Large intestine (tissue), 3 donors: ENCODE measurements around the gene PUDP. TPM values are rescaled to one million over a fixed set of nuclear protein-coding genes. Genes with fewer than 3 reads are reported as not detected.

Experiments used
- DNase-seq, 2 donors: peaks; one replicate each; pipeline versions ENCODE4 v3.0.0 to v3.0.0-alpha.2; 2013
- H3K27ac ChIP-seq: one replicate; pipeline ENCODE4 v1.5.1; 2013; ENCODE audit warnings: low read length
- H3K27me3 ChIP-seq: 2 replicates; pipeline ENCODE4 v1.6.1; 2013; ENCODE audit warnings: low read length; ENCODE audit not compliant: control insufficient read depth, insufficient read depth
- H3K36me3 ChIP-seq: 2 replicates; pipeline ENCODE4 v1.6.1; 2013; ENCODE audit warnings: low read length; ENCODE audit not compliant: control insufficient read depth, insufficient read depth
- H3K4me1 ChIP-seq: one replicate; pipeline ENCODE4 v1.6.1; 2013; ENCODE audit warnings: low read length; ENCODE audit not compliant: control insufficient read depth, insufficient read depth
- H3K4me3 ChIP-seq: one replicate; pipeline ENCODE4 v1.5.1; 2013; ENCODE audit warnings: low read length
- H3K9me3 ChIP-seq: one replicate; pipeline ENCODE4 v1.6.1; 2013; ENCODE audit warnings: mild to moderate bottlenecking, low read depth, low read length, moderate library complexity; ENCODE audit not compliant: control insufficient read depth
- WGBS: methylation state at CpG from one replicate; pipeline ENCODE4 v1.1.5; 2013; ENCODE audit warnings: low lambda C conversion rate; ENCODE audit not compliant: insufficient coverage; 5-methylcytosine and 5-hydroxymethylcytosine counted together
- polyA plus RNA-seq: library from polyadenylated mRNA; unstranded; fragments of 120-200 nt; gene quantifications from one replicate; pipeline ENCODE4 v1.2.1, GENCODE V29; 2013

PUDP gene
- polyA plus RNA-seq, 1 donor = 25.9 TPM

DNA sequence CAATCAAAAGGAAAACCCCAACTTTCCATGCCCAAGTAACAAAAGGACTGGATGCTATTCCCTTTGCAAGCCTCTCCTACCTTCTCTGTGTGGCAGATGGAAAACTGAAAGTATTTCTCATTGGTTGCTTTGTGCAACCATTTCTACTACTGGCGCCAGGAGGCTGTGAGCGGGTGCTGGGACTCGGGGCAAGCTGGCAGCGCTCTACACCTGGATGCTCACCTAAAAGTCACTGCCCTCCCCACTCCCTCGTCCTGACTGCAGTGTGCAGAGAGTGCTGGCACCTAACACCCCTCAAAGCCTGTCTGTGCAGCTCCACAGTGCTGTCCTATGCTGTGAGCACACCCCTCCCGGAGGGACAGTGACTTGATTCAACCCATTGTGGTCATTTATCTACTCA lies 54.6 kb downstream of the PUDP start:
- Histone ChIP-seq H3K27ac (no peak overlapping the region), H3K4me1 (peaks cover 13% of the 10 kb centered on the region)
- WGBS = no CpG with 5 or more reads among the region's 6 CpGs

GRCh38 chrX:7092543-7092942 lies 55.4 kb downstream of the PUDP start:
- Histone ChIP-seq H3K27me3 (no peaks in the 10 kb centered on the region), H3K4me1 (peaks cover 13% of the 10 kb centered on the region), H3K27ac (no peak overlapping the region), H3K36me3 (peaks cover 3% of the 10 kb centered on the region), H3K4me3 (no peak overlapping the region), H3K9me3 (no peaks in the 10 kb centered on the region)
- DNase-seq = no peak
- no CpG with 5 or more reads among the region's 4 CpGs for WGBS

More for the DNA sequence above, 54.6 kb downstream of the PUDP start:
- Histone ChIP-seq H3K27me3 (no peaks in the 10 kb centered on the region), H3K36me3 (peaks cover 6% of the 10 kb centered on the region), H3K4me3 (no peak overlapping the region), H3K9me3 (no peaks in the 10 kb centered on the region)
- no peak for DNase-seq

GRCh38 chrX:7091923-7092322 lies 56.0 kb downstream of the PUDP start:
- H3K27me3 ChIP-seq = no peaks in the 10 kb centered on the region
- no peak overlapping the region for H3K4me3 ChIP-seq
- peaks cover 3% of the 10 kb centered on the region for H3K36me3 ChIP-seq
- DNase-seq = peak in 1 of 2 donors; percentile 5
- no CpG with 5 or more reads among the region's 4 CpGs for WGBS
- no peaks in the 10 kb centered on the region for H3K9me3 ChIP-seq
- peak overlapping the region; percentile 12 for H3K27ac ChIP-seq
- peaks cover 13% of the 10 kb centered on the region for H3K4me1 ChIP-seq

GRCh38 chrX:7090641-7091040 lies 57.3 kb downstream of the PUDP start:
- Histone ChIP-seq H3K9me3 (no peaks in the 10 kb centered on the region), H3K27ac (peak overlapping the region; percentile 56), H3K4me1 (peaks cover 13% of the 10 kb centered on the region), H3K4me3 (no peak overlapping the region), H3K36me3 (peaks cover 3% of the 10 kb centered on the region), H3K27me3 (no peaks in the 10 kb centered on the region)
- peak; percentile 71 to 72 for DNase-seq
- no CpG with 5 or more reads among the region's 4 CpGs for WGBS

GRCh38 chrX:7088968-7089615 lies 58.9 kb downstream of the PUDP start:
- no peaks in the 10 kb centered on the region for H3K36me3 ChIP-seq
- peak in 1 of 2 donors; percentile 3 for DNase-seq

GRCh38 chrX:7086384-7086783 lies 61.6 kb downstream of the PUDP start:
- H3K4me1 ChIP-seq = peaks cover 7% of the 10 kb centered on the region

More at GRCh38 chrX:7088968-7089615, 58.9 kb downstream of the PUDP start:
- no peak overlapping the region for H3K27ac ChIP-seq
- no peak overlapping the region for H3K4me3 ChIP-seq
- no CpG with 5 or more reads among the region's 8 CpGs for WGBS
- H3K27me3 ChIP-seq = no peaks in the 10 kb centered on the region
- peaks cover 13% of the 10 kb centered on the region for H3K4me1 ChIP-seq
- no peaks in the 10 kb centered on the region for H3K9me3 ChIP-seq

GRCh38 chrX:7085879-7086278 lies 62.1 kb downstream of the PUDP start:
- WGBS = no CpG with 5 or more reads among the region's 3 CpGs

More at GRCh38 chrX:7086384-7086783, 61.6 kb downstream of the PUDP start:
- Histone ChIP-seq H3K36me3 (peaks cover 3% of the 10 kb centered on the region), H3K27me3 (no peaks in the 10 kb centered on the region), H3K27ac (no peak overlapping the region), H3K9me3 (no peaks in the 10 kb centered on the region), H3K4me3 (no peak overlapping the region)
- WGBS = no CpG with 5 or more reads among the region's 3 CpGs
- DNase-seq = no peak

DNA sequence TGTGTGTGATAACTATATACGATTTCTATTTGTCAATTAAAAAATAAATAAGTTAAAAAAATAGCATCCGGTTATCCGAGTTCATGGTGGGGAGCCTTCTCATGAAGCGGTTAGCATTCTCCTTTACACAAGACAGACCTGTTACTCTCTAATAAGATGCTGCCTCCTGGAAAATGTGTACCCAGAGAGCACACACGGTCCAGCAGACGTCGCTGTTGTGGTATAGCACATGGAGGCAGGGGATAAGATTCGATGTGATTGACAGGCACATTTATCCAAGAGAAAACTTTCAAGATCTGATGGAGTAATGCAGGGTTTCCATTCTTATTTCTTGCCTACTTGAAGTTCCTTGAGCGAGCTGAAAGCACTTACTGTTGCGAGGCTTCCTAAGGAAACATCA lies 63.1 kb downstream of the PUDP start:
- H3K4me1 ChIP-seq = no peaks in the 10 kb centered on the region
- H3K27ac ChIP-seq = no peak overlapping the region
- no peaks in the 10 kb centered on the region for H3K9me3 ChIP-seq
- no peaks in the 10 kb centered on the region for H3K27me3 ChIP-seq
- no CpG with 5 or more reads among the region's 10 CpGs for WGBS
- H3K4me3 ChIP-seq = no peak overlapping the region
- H3K36me3 ChIP-seq = peaks cover 3% of the 10 kb centered on the region
- DNase-seq = no peak

More at GRCh38 chrX:7085879-7086278, 62.1 kb downstream of the PUDP start:
- Histone ChIP-seq H3K27ac (no peak overlapping the region), H3K27me3 (no peaks in the 10 kb centered on the region), H3K4me1 (peaks cover 7% of the 10 kb centered on the region), H3K4me3 (no peak overlapping the region), H3K9me3 (no peaks in the 10 kb centered on the region), H3K36me3 (peaks cover 3% of the 10 kb centered on the region)
- no peak for DNase-seq

DNA sequence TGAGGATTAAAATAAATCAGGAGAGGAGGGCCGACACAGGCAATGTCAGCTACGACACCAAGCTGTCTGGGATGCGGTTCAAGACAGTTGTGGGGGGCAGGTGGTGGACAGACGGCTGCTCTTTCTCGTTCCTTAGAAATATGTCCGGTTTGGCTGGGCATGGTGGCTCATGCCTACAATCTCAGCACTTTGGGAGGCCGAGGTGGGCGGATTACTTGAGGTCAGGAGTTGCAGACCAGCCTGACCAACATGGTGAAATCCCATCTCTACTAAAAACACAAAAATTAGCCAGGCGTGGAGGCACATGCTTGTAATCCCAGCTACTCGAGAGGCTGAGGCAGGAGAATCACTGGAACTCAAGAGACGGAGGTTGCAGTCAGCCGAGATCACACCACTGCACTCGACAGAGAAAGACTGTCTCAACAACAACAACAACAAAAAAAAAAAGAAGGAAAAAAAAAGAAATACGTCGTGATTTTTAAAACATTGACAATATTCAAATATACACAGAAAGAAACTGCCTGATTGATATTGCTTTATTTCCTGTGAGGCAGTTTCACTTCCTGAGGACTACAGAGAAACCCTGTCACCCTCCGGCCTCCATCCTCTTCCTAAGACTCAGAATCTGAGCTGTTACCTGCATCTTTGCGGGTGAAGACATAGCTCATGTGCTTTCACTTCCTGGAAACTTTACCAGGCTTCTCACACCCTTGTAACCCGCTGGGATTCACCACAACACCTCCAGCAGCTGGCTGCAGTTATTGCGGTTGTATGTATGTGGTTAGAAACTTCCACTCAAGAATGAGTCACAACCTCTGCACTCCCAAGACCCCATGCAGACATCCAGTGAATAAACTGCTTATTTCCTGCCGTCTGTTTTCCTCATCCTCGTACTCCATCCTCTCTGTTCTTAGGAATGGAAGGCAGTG lies 64.2 kb downstream of the PUDP start:
- H3K9me3 ChIP-seq = no peaks in the 10 kb centered on the region
- H3K4me1 ChIP-seq = no peaks in the 10 kb centered on the region
- DNase-seq = peak in 1 of 2 donors; percentile 11
- no peak overlapping the region for H3K4me3 ChIP-seq
- H3K27ac ChIP-seq = no peak overlapping the region
- WGBS = 80% methylated on average over 1 of the region's 21 CpGs
- peaks cover 3% of the 10 kb centered on the region for H3K36me3 ChIP-seq
- H3K27me3 ChIP-seq = no peaks in the 10 kb centered on the region

DNA sequence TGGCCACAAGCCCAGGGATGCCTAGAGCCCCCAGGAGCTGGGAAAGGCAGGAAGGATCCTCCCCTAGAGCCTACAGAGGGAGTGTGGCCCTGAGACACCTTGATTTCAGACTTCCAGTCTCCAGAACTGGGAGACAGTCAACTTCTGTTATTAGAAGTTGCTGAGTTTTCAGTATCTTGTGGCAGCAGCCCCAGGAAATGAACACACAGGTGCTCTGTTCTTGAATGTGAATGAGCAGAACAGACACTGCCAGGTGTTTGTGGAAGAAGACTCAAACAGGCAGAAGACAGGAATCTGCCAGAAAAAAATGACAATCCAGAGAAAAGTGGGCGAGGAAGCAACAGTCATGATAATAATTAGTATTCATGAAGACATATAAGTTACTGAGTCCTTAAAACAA lies 64.9 kb downstream of the PUDP start:
- Histone ChIP-seq H3K36me3 (peaks cover 3% of the 10 kb centered on the region), H3K27ac (no peak overlapping the region), H3K9me3 (no peaks in the 10 kb centered on the region), H3K27me3 (no peaks in the 10 kb centered on the region), H3K4me3 (no peak overlapping the region), H3K4me1 (no peaks in the 10 kb centered on the region)
- WGBS = 100% methylated on average over 1 of the region's 1 CpG
- DNase-seq = no peak
